Measurements from ENCODE around the gene SIT1.

The SIT1 gene

GRCh38 chr9:35689542-35690293, 39.0 kb upstream of the SIT1 start, which contains the start of gene TPM2:
TSS of gene TPM2 (minus strand) at chr9:35689925. CDS start at chr9:35689817, 108 bp downstream.
- Histone ChIP-seq H3K27ac (ENCODE audit: low read depth, low read length) (peak within 1 kb of the TSS; percentile 95), H3K56ac (ENCODE audit: low read length) (peak within 1 kb of the TSS; percentile 99), H3K9ac (ENCODE audit: low read length) (peak within 1 kb of the TSS; percentile 99), H3K23ac (ENCODE audit: low read length) (peak within 1 kb of the TSS; percentile 97), H2BK15ac (replicated peaks; ENCODE audit: low read depth) (no peak within 1 kb of the TSS), H3K36me3 (ENCODE audit: control insufficient read depth, insufficient read depth, low read length) (no peaks in the 10 kb centered on the region), H3K4me2 (ENCODE audit: low read length) (peak within 1 kb of the TSS; percentile 97), H4K8ac (ENCODE audit: low read depth, low read length) (peak within 1 kb of the TSS; percentile 69), H4K5ac (ENCODE audit: low read length) (no peak within 1 kb of the TSS), H2BK120ac (ENCODE audit: low read depth, low read length) (peak within 1 kb of the TSS; percentile 94), H3K4ac (ENCODE audit: low read depth, low read length) (peak within 1 kb of the TSS; percentile 64), H3K79me2 (ENCODE audit: control insufficient read depth, insufficient read depth, low read length) (peaks cover 23% of the 10 kb centered on the region), H2BK5ac (ENCODE audit: low read length) (peak within 1 kb of the TSS; percentile 76), H3K79me1 (ENCODE audit: low read length) (peaks cover 28% of the 10 kb centered on the region), H3K4me3 (ENCODE audit: low read length) (peak within 1 kb of the TSS; percentile 92), H2AK5ac (ENCODE audit: low read length) (peak within 1 kb of the TSS; percentile 65), H3K18ac (ENCODE audit: low read length) (peak within 1 kb of the TSS; percentile 91), H3K27me3 (ENCODE audit: insufficient read depth, low read length, poor library complexity) (no peaks in the 10 kb centered on the region), H3K4me1 (ENCODE audit: control insufficient read depth, low read depth, low read length) (peaks cover 10% of the 10 kb centered on the region)
- no CpG with 5 or more reads among the region's 61 CpGs for WGBS (ENCODE audit: extremely low coverage, insufficient coverage, low lambda C conversion rate)
- peak; percentile 94 for DNase-seq

- Histone ChIP-seq H4K8ac (ENCODE audit: low read depth, low read length) (no peak overlapping the region), H3K9ac (ENCODE audit: low read length) (peak overlapping the region; percentile 99), H3K36me3 (ENCODE audit: control insufficient read depth, insufficient read depth, low read length) (peaks cover 5% of the 10 kb centered on the region), H3K4me2 (ENCODE audit: low read length) (peak overlapping the region; percentile 97), H2BK5ac (ENCODE audit: low read length) (peak overlapping the region; percentile 55), H3K4ac (ENCODE audit: low read depth, low read length) (peak overlapping the region; percentile 7), H3K23ac (ENCODE audit: low read length) (peak overlapping the region; percentile 97), H3K4me1 (ENCODE audit: control insufficient read depth, low read depth, low read length) (peaks cover 10% of the 10 kb centered on the region), H2AK5ac (ENCODE audit: low read length) (peak overlapping the region; percentile 65), H2BK15ac (replicated peaks; ENCODE audit: low read depth) (no peak overlapping the region), H3K4me3 (ENCODE audit: low read length) (peak overlapping the region; percentile 92), H3K56ac (ENCODE audit: low read length) (peak overlapping the region; percentile 99), H3K18ac (ENCODE audit: low read length) (peak overlapping the region; percentile 44), H3K27ac (ENCODE audit: low read depth, low read length) (peak overlapping the region; percentile 70), H3K79me2 (ENCODE audit: control insufficient read depth, insufficient read depth, low read length) (peaks cover 23% of the 10 kb centered on the region), H3K27me3 (ENCODE audit: insufficient read depth, low read length, poor library complexity) (no peaks in the 10 kb centered on the region), H4K5ac (ENCODE audit: low read length) (no peak overlapping the region), H2BK120ac (ENCODE audit: low read depth, low read length) (no peak overlapping the region), H3K79me1 (ENCODE audit: low read length) (peaks cover 28% of the 10 kb centered on the region)
- WGBS (ENCODE audit: extremely low coverage, insufficient coverage, low lambda C conversion rate), result no CpG with 5 or more reads among the region's 12 CpGs
- no peak for DNase-seq
Measured at GRCh38 chr9:35688558-35689541, 38.1 kb upstream of the SIT1 start.

GRCh38 chr9:35687972-35688557, 37.3 kb upstream of the SIT1 start:
- no CpG with 5 or more reads among the region's 2 CpGs for WGBS (ENCODE audit: extremely low coverage, insufficient coverage, low lambda C conversion rate)
- H3K36me3 ChIP-seq (ENCODE audit: control insufficient read depth, insufficient read depth, low read length), result peaks cover 6% of the 10 kb centered on the region
- H2BK120ac ChIP-seq (ENCODE audit: low read depth, low read length), result no peak overlapping the region
- H3K4me3 ChIP-seq (ENCODE audit: low read length), result no peak overlapping the region
- H2AK5ac ChIP-seq (ENCODE audit: low read length), result no peak overlapping the region
- peak overlapping the region; percentile 99 for H3K9ac ChIP-seq (ENCODE audit: low read length)
- no peak overlapping the region for H2BK5ac ChIP-seq (ENCODE audit: low read length)
- no peaks in the 10 kb centered on the region for H3K27me3 ChIP-seq (ENCODE audit: insufficient read depth, low read length, poor library complexity)
- H2BK15ac ChIP-seq (replicated peaks; ENCODE audit: low read depth), result no peak overlapping the region
- H3K4ac ChIP-seq (ENCODE audit: low read depth, low read length), result no peak overlapping the region
- peak overlapping the region; percentile 99 for H3K56ac ChIP-seq (ENCODE audit: low read length)
- peaks cover 28% of the 10 kb centered on the region for H3K79me1 ChIP-seq (ENCODE audit: low read length)
- no peak overlapping the region for H4K8ac ChIP-seq (ENCODE audit: low read depth, low read length)
- no peak overlapping the region for H3K18ac ChIP-seq (ENCODE audit: low read length)
- DNase-seq, result no peak
- peaks cover 23% of the 10 kb centered on the region for H3K79me2 ChIP-seq (ENCODE audit: control insufficient read depth, insufficient read depth, low read length)
- peak overlapping the region; percentile 97 for H3K4me2 ChIP-seq (ENCODE audit: low read length)
- no peak overlapping the region for H4K5ac ChIP-seq (ENCODE audit: low read length)
- peaks cover 10% of the 10 kb centered on the region for H3K4me1 ChIP-seq (ENCODE audit: control insufficient read depth, low read depth, low read length)
- H3K27ac ChIP-seq (ENCODE audit: low read depth, low read length), result no peak overlapping the region
- H3K23ac ChIP-seq (ENCODE audit: low read length), result peak overlapping the region; percentile 38

- Histone ChIP-seq H3K4me2 (ENCODE audit: low read length) (no peak overlapping the region), H3K36me3 (ENCODE audit: control insufficient read depth, insufficient read depth, low read length) (peaks cover 11% of the 10 kb centered on the region), H2BK5ac (ENCODE audit: low read length) (no peak overlapping the region), H3K9ac (ENCODE audit: low read length) (no peak overlapping the region), H2BK120ac (ENCODE audit: low read depth, low read length) (no peak overlapping the region), H3K4me1 (ENCODE audit: control insufficient read depth, low read depth, low read length) (peaks cover 10% of the 10 kb centered on the region), H3K27ac (ENCODE audit: low read depth, low read length) (no peak overlapping the region), H3K23ac (ENCODE audit: low read length) (no peak overlapping the region), H3K18ac (ENCODE audit: low read length) (no peak overlapping the region), H3K4me3 (ENCODE audit: low read length) (no peak overlapping the region), H4K8ac (ENCODE audit: low read depth, low read length) (no peak overlapping the region), H3K4ac (ENCODE audit: low read depth, low read length) (no peak overlapping the region), H2AK5ac (ENCODE audit: low read length) (no peak overlapping the region), H2BK15ac (replicated peaks; ENCODE audit: low read depth) (no peak overlapping the region), H3K56ac (ENCODE audit: low read length) (no peak overlapping the region), H4K5ac (ENCODE audit: low read length) (no peak overlapping the region), H3K79me2 (ENCODE audit: control insufficient read depth, insufficient read depth, low read length) (peaks cover 23% of the 10 kb centered on the region), H3K79me1 (ENCODE audit: low read length) (peaks cover 28% of the 10 kb centered on the region), H3K27me3 (ENCODE audit: insufficient read depth, low read length, poor library complexity) (no peaks in the 10 kb centered on the region)
- DNase-seq, result no peak
- WGBS (ENCODE audit: extremely low coverage, insufficient coverage, low lambda C conversion rate), result no CpG with 5 or more reads among the region's 2 CpGs
Measured at GRCh38 chr9:35687306-35687705, 36.6 kb upstream of the SIT1 start.

GRCh38 chr9:35686222-35687203, 35.8 kb upstream of the SIT1 start:
- no peak overlapping the region for H4K5ac ChIP-seq (ENCODE audit: low read length)
- H3K4me1 ChIP-seq (ENCODE audit: control insufficient read depth, low read depth, low read length), result peaks cover 10% of the 10 kb centered on the region
- H3K79me2 ChIP-seq (ENCODE audit: control insufficient read depth, insufficient read depth, low read length), result peaks cover 23% of the 10 kb centered on the region
- no peak overlapping the region for H3K23ac ChIP-seq (ENCODE audit: low read length)
- no peak overlapping the region for H3K27ac ChIP-seq (ENCODE audit: low read depth, low read length)
- H3K4ac ChIP-seq (ENCODE audit: low read depth, low read length), result no peak overlapping the region
- H3K56ac ChIP-seq (ENCODE audit: low read length), result no peak overlapping the region
- peaks cover 11% of the 10 kb centered on the region for H3K36me3 ChIP-seq (ENCODE audit: control insufficient read depth, insufficient read depth, low read length)
- no peak overlapping the region for H4K8ac ChIP-seq (ENCODE audit: low read depth, low read length)
- peaks cover 28% of the 10 kb centered on the region for H3K79me1 ChIP-seq (ENCODE audit: low read length)
- no peak overlapping the region for H2AK5ac ChIP-seq (ENCODE audit: low read length)
- H2BK5ac ChIP-seq (ENCODE audit: low read length), result no peak overlapping the region
- no CpG with 5 or more reads among the region's 11 CpGs for WGBS (ENCODE audit: extremely low coverage, insufficient coverage, low lambda C conversion rate)
- no peak overlapping the region for H3K18ac ChIP-seq (ENCODE audit: low read length)
- H2BK120ac ChIP-seq (ENCODE audit: low read depth, low read length), result no peak overlapping the region
- no peak overlapping the region for H3K4me2 ChIP-seq (ENCODE audit: low read length)
- no peak overlapping the region for H2BK15ac ChIP-seq (replicated peaks; ENCODE audit: low read depth)
- DNase-seq, result no peak
- no peak overlapping the region for H3K4me3 ChIP-seq (ENCODE audit: low read length)
- no peaks in the 10 kb centered on the region for H3K27me3 ChIP-seq (ENCODE audit: insufficient read depth, low read length, poor library complexity)
- H3K9ac ChIP-seq (ENCODE audit: low read length), result peak overlapping the region; percentile 17

Data from mesendoderm (in vitro differentiated cells).